IMR-90 (cell line): ENCODE results near the gene CDH1.

ENCODE experiments used
- CEBPB ChIP-seq: IDR thresholded peaks from 2 replicates; pipeline ENCODE4 v1.6.1; 2012; ENCODE audit warnings: low read depth, low read length, improper control_type of control experiment
- CTCF ChIP-seq: conservative IDR thresholded peaks from 2 replicates; pipeline ENCODE4 v1.5.1; 2012; ENCODE audit warnings: mild to moderate bottlenecking, low read depth, low read length, improper control_type of control experiment
- POLR2A ChIP-seq: IDR thresholded peaks from 2 replicates; pipeline ENCODE4 v1.6.1; 2012; ENCODE audit warnings: mild to moderate bottlenecking, low read depth, low read length
- RFX5 ChIP-seq: IDR thresholded peaks from 2 replicates; pipeline ENCODE4 v1.8.0; 2012; ENCODE audit warnings: low read depth, mild to moderate bottlenecking, low read length, moderate library complexity
- USF2 ChIP-seq: fragments of 150-350 bp; IDR thresholded peaks from 2 replicates; pipeline ENCODE4 v1.6.1; 2017; ENCODE audit warnings: mild to moderate bottlenecking, antibody characterized with exemption, low read length, low read depth

GRCh38 chr16:68749432-68749831, 12.3 kb downstream of the CDH1 start:
- TF ChIP-seq CTCF (no peak), USF2 (no peak), POLR2A (no peak), CEBPB (no peak), RFX5 (no peak)
